Adrenal gland (tissue), 12 donors: ENCODE measurements around the gene HEXIM2. TPM values are rescaled to one million over a fixed set of nuclear protein-coding genes. Genes with fewer than 3 reads are reported as not detected.
A peak's percentile ranks its signal among the peaks of the same experiment; 100 is the strongest.

ENCODE experiments used
- DNase-seq, 7 donors: peaks; one replicate each; pipeline ENCODE4 v3.0.0-alpha.2; 2019 to 2020
- H3K27ac ChIP-seq, 5 donors: fragments of 200-600 bp; sonication (generic) in 4 of 5; 1 replicate in 3 of 5; 2 replicates in 2 of 5; pipeline versions ENCODE4 v1.5.1 to v1.8.0; 2016 to 2020; ENCODE audit warnings: mild to moderate bottlenecking in 1 of 5
- H3K27me3 ChIP-seq: fragments of 200-600 bp; 2 replicates; pipeline ENCODE4 v1.8.0; 2021
- H3K36me3 ChIP-seq, 2 donors: fragments of 200-600 bp; replicated peaks in 1 of 2; 1 replicate in 1 of 2; 2 replicates in 1 of 2; pipeline versions ENCODE4 v1.5.1 to v1.8.0; 2018 to 2022
- H3K4me1 ChIP-seq, 2 donors: fragments of 200-600 bp; replicated peaks in 1 of 2; 1 replicate in 1 of 2; 2 replicates in 1 of 2; pipeline versions ENCODE4 v1.5.1 to v1.8.0; 2018 to 2021
- H3K4me3 ChIP-seq, 4 donors: fragments of 200-600 bp; sonication (generic) in 3 of 4; one replicate each; pipeline ENCODE4 v1.5.1; 2016 to 2018
- H3K9me3 ChIP-seq, 3 donors: fragments of 200-600 bp; sonication (generic) in 1 of 3; replicated peaks in 1 of 3; 1 replicate in 2 of 3; 2 replicates in 1 of 3; pipeline versions ENCODE4 v1.5.1 to v1.8.0; 2016 to 2021
- CTCF ChIP-seq, 6 experiments: fragments of 450-650 bp in 4 of 6; fragments of 200-600 bp in 2 of 6; sonication (generic) in 1 of 6; IDR thresholded peaks; 1 replicate in 5 of 6; 2 replicates in 1 of 6; pipeline versions ENCODE4 v1.5.1 to v1.8.0; 2016 to 2021; ENCODE audit warnings: antibody characterized with exemption in 6 of 6, mild to moderate bottlenecking in 2 of 6, moderate library complexity in 1 of 6
- POLR2A ChIP-seq, 2 donors: fragments of 450-650 bp; IDR thresholded peaks; one replicate each; pipeline ENCODE4 v1.6.1; 2017; ENCODE audit warnings: antibody characterized with exemption in 2 of 2, mild to moderate bottlenecking in 2 of 2, moderate library complexity in 1 of 2
- WGBS, 4 donors: extraction: QIAGEN DNeasy Blood & Tissue Kit in 2 of 4; methylation state at CpG; one replicate each; pipeline versions ENCODE4 v1.1.5 to v1.1.7; 2013 to 2017; 5-methylcytosine and 5-hydroxymethylcytosine counted together
- intact Hi-C, 2 donors: fragments of 100-400 bp; cut with DNase I; formaldehyde crosslinking; loops; one replicate each; pipeline versions ENCODE4 v1.14.1 to v1.15.0; 2022 to 2023
- polyA plus RNA-seq, 3 donors: library from polyadenylated mRNA; stranded (reverse); fragments of 200-250 nt in 2 of 3; fragments of 350-450 nt in 1 of 3; fragmentation: Illumina TruSeq in 1 of 3; extraction: RNeasy Lipid Tissue Mini Kit (QIAGEN cat#74804) in 1 of 3; gene quantifications; one replicate each; pipeline ENCODE4 v1.2.3, GENCODE V29; 2013 to 2014
- total RNA-seq, 9 donors: library from RNA; depleted of rRNA in 4 of 9; stranded (reverse); fragments of >200 nt in 4 of 9; fragments of 120-200 nt in 1 of 9; fragmentation: NEBNext Ultra II Directional in 1 of 9; extraction: Animal tissue kit (Norgen Biotek cat#: 25700) in 1 of 9; gene quantifications; one replicate each; pipeline versions ENCODE4 v1.1.0 to v1.2.4, GENCODE V29; 2013 to 2023
- donor health status: healthy with polysubstance abuse.
- donor health status: Bipolar disorder and iron deficiency.
- donor health status: DM: yes; HTN: yes; CAD: no.
- donor health status: DM: no; HTN: no; CAD: no.
- donor health status: DM: no; HTN: no; CAD: no.
- donor health status: DM: yes; HTN: yes; CAD: no.

The HEXIM2 gene
- total and polyA plus RNA-seq, 12 donors, result 4.5 to 28.1 (median 15.9) TPM

DNA sequence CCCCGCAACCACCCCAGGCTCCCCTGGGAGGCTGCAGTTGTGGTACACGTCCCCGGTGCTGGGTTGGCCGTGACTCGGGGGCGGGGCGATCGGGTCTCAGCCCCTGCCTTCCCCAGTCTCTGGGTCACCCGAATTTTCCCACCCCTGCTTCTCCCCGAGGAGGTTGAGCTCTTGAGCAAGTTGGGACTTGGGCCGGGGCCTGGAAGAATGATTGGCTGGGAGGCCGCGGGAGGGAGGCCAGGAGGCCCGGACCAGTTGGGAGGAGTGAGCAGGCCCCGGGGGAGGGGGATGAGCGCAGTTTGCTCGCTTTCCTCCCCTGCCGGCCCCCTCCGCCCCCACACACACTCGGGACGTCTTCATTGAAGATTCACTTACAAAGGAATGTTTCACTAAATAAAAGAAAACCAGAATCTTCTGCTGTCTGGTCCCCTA, 17.9 kb upstream of the HEXIM2 start:
- peak overlapping the region in 2 of 4 donors; percentile 11 to 60 for H3K4me3 ChIP-seq
- TF ChIP-seq CTCF (IDR thresholded peaks at IDR 0.05), result peak in 1 of 6 experiments; percentile 18
- peak in 1 of 2 donors; percentile 40 for TF ChIP-seq POLR2A (IDR thresholded peaks at IDR 0.05)
- intact Hi-C loops, result no loop called here
- H3K27me3 ChIP-seq, result no peaks in the 10 kb centered on the region
- DNase-seq, result peak; percentile 82 to 93 (median 92)
- 2 to 7% (median 4%) methylated on average over 10 to 21 of the region's 21 CpGs for WGBS, 4 donors
- peaks cover 25 to 30% of the 10 kb centered on the region in 2 donors for H3K4me1 ChIP-seq
- no peaks in the 10 kb centered on the region for H3K9me3 ChIP-seq
- peak overlapping the region; percentile 60 to 99 (median 84) for H3K27ac ChIP-seq
- H3K36me3 ChIP-seq, result no peaks in the 10 kb centered on the region

- TF ChIP-seq CTCF (IDR thresholded peaks at IDR 0.05), result no peak
- TF ChIP-seq POLR2A (IDR thresholded peaks at IDR 0.05), result no peak
- no peaks in the 10 kb centered on the region for H3K36me3 ChIP-seq
- intact Hi-C loops, result no loop called here
Observed at GRCh38 chr17:45144199-45145034, 17.3 kb upstream of the HEXIM2 start.

DNA sequence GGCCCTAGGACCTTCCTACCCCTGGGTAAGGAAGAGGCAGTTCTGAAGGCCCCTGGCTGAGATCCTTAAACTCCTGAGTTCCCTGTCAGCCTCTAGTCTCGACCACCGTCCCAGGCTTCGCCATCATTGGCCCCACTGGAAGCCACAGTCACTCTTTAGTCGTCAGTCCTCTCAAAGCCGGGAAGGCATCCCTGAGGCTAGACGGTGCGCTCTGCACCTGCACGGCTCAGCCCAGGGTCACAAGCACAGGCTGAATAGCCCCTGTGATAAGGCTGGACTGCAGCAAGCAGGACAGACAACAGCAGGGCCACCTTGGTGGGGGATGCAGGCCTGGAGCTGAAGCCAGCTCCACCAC, 16.7 kb upstream of the HEXIM2 start:
- Histone ChIP-seq H3K36me3 (no peaks in the 10 kb centered on the region), H3K9me3 (no peaks in the 10 kb centered on the region), H3K27ac (peak overlapping the region; percentile 60 to 99 (median 84)), H3K4me1 (peaks cover 25 to 30% of the 10 kb centered on the region in 2 donors), H3K27me3 (no peaks in the 10 kb centered on the region), H3K4me3 (peak overlapping the region in 1 of 4 donors; percentile 60)
- WGBS, 4 donors, result 68 to 75% (median 69%) methylated on average over 5 to 8 of the region's 8 CpGs
- intact Hi-C loops, result no loop called here
- TF ChIP-seq POLR2A (IDR thresholded peaks at IDR 0.05) (no peak), CTCF (IDR thresholded peaks at IDR 0.05) (no peak)
- no peak for DNase-seq

More at GRCh38 chr17:45144199-45145034, 17.3 kb upstream of the HEXIM2 start:
- Histone ChIP-seq H3K4me1 (peaks cover 25 to 30% of the 10 kb centered on the region in 2 donors), H3K4me3 (peak overlapping the region in 2 of 4 donors; percentile 11 to 60), H3K27me3 (no peaks in the 10 kb centered on the region), H3K9me3 (no peaks in the 10 kb centered on the region), H3K27ac (peak overlapping the region; percentile 60 to 99 (median 84))
- peak in 4 of 7 donors; percentile 62 to 74 (median 62) for DNase-seq
- WGBS, 4 donors, result 4 to 21% (median 12%) methylated on average over 11 to 70 of the region's 71 CpGs

GRCh38 chr17:45146166-45146565, 15.5 kb upstream of the HEXIM2 start:
- WGBS, 4 donors, result 85 to 90% (median 88%) methylated on average over 7 to 10 of the region's 10 CpGs
- H3K9me3 ChIP-seq, result no peaks in the 10 kb centered on the region
- intact Hi-C loops, result no loop called here
- TF ChIP-seq POLR2A (IDR thresholded peaks at IDR 0.05), result no peak
- TF ChIP-seq CTCF (IDR thresholded peaks at IDR 0.05), result no peak
- H3K4me1 ChIP-seq, result peaks cover 32 to 38% of the 10 kb centered on the region in 2 donors
- peak overlapping the region; percentile 86 to 99 (median 96) for H3K27ac ChIP-seq
- DNase-seq, result peak in 4 of 7 donors; percentile 33 to 62 (median 50)
- H3K4me3 ChIP-seq, result no peak overlapping the region
- H3K36me3 ChIP-seq, result no peaks in the 10 kb centered on the region
- no peaks in the 10 kb centered on the region for H3K27me3 ChIP-seq
